ENCODE measurements around the gene KPTN. TPM values are rescaled to one million over a fixed set of nuclear protein-coding genes. Genes with fewer than 3 reads are reported as not detected.

Gene KPTN
- total and polyA plus RNA-seq, 2 of the 8 experiments (the other 6 are each of a cell fraction or from before 2014, with no cell fraction given), result 23.6 to 31.3 TPM

DNA sequence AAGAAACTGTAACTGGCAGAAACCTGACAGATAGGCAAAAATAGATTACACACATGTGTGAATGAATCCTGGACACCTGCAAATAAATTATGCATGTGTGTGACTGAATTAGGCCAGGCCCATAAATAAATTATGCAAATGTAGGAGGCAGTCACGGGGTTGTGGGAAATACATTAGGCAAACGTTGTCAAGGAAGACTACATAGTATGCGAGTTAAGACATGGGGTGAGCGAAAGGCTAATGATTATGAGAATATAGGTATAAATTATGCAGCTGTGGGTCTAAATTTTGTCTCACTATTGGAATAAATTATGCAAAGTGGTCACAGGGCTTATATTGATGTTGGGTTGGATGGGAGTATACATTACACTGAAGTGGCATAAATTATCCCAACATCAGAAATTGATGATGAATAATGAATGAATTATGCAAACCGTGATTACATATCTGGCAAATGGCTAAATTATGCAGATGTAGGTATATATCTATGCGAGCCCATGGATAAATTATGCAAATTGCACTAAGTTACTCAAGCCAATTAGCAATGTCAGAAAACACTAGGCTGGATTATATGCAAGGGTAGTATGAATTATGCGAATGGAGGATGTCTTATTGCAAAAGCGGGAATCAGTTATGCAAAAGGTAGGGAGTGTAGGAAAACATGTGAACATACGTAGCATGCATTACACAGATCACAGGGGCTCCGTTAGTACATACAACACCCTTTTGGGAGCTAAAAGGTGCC, 19.2 kb downstream of the KPTN start (continued):
- TF ChIP-seq, protein P1, sequence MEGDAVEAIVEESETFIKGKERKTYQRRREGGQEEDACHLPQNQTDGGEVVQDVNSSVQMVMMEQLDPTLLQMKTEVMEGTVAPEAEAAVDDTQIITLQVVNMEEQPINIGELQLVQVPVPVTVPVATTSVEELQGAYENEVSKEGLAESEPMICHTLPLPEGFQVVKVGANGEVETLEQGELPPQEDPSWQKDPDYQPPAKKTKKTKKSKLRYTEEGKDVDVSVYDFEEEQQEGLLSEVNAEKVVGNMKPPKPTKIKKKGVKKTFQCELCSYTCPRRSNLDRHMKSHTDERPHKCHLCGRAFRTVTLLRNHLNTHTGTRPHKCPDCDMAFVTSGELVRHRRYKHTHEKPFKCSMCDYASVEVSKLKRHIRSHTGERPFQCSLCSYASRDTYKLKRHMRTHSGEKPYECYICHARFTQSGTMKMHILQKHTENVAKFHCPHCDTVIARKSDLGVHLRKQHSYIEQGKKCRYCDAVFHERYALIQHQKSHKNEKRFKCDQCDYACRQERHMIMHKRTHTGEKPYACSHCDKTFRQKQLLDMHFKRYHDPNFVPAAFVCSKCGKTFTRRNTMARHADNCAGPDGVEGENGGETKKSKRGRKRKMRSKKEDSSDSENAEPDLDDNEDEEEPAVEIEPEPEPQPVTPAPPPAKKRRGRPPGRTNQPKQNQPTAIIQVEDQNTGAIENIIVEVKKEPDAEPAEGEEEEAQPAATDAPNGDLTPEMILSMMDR (IDR thresholded peaks at IDR 0.05; ENCODE audit: control extremely low read depth in 1 of 3, insufficient read depth in 1 of 3, low read depth in 1 of 3, low read length in 3 of 3), result no peak
- TF ChIP-seq NANOG (IDR thresholded peaks at IDR 0.05; ENCODE audit: insufficient read depth, low read depth, low read length, poor library complexity, severe bottlenecking), result no peak
- no peak for TF ChIP-seq SP1 (IDR thresholded peaks at IDR 0.05; ENCODE audit: low read depth, low read length)
- no peak for TF ChIP-seq GTF2F1 (IDR thresholded peaks at IDR 0.05; ENCODE audit: borderline replicate concordance, low read depth, low read length)
- no peak for TF ChIP-seq RNF2 (IDR thresholded peaks at IDR 0.05; ENCODE audit: borderline replicate concordance, low read depth, low read length, missing control alignments, poor library complexity, severe bottlenecking)
- TF ChIP-seq SAP30 (IDR thresholded peaks at IDR 0.05; ENCODE audit: insufficient read depth, insufficient replicate concordance, low read length), result no peak
- no peak for TF ChIP-seq POLR2A (IDR thresholded peaks at IDR 0.05; ENCODE audit: control extremely low read depth in 1 of 2, low read depth in 2 of 2, low read length in 2 of 2)
- TF ChIP-seq KDM1A (IDR thresholded peaks at IDR 0.05; ENCODE audit: borderline replicate concordance, low read length), result no peak

All from H1 (cell line).